Measurements from ENCODE around the gene ANO9. TPM values are rescaled to one million over a fixed set of nuclear protein-coding genes. Genes with fewer than 3 reads are reported as not detected.

The ANO9 gene
- total RNA-seq, 1 donor from 2014 or later = 1.9 TPM

DNA sequence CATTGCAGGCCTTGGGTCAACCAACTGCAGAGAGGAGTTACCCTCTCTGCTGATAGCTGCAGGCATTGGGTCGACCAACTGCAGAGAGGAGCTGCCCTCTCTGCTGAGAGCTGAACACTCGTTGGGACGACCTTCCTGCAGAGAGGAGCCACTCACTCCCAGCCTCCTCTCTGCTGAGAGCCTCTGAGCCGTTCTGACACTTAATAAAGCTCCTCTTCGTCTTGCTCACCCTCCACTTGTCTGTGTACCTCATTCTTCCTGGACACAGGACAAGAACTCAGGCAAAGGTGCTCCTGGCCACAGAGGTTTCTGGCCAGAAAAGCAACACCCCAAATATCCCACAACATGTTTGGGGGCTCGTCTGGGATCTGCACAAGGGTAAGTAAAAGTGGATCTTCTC is 55.3 kb downstream of the ANO9 start:
- FAIRE-seq = no peak

DNA sequence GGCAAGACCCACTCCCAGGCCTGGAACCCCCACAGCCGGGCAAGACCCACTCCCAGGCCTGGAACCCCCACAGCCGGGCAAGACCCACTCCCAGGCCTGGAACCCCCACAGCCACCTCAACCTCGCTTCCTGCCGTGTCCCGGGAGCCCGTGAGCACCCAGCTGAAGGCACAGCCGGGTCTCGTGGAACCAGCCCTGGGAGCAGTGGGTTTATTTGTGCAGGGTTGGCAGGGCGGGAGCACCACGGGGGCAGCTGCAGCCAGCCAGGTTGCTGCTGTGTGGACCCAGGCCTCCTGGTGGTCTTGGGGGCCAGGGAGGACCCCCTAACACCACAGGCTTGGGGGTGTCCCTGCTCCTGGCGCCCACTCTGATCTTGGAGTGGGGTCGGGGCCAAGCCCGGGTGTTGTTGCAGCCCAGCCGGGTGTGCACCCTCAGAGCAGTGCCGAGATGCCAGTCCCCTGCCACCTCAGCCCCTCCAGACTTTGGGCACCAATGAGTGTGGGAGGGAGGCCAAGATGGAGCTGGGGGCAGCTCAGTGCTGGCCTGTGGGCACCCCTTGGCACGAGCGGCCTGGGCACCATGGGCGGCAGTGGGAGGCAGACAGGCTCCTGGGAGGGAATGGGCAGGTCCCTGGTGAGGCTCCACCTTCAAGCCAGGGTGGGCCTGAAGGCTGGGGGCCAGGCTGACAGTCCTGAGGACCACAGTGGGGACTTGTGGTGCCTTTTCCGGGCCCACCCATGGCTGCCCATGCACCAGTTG is 56.0 kb downstream of the ANO9 start:
- TF ChIP-seq, protein P1, sequence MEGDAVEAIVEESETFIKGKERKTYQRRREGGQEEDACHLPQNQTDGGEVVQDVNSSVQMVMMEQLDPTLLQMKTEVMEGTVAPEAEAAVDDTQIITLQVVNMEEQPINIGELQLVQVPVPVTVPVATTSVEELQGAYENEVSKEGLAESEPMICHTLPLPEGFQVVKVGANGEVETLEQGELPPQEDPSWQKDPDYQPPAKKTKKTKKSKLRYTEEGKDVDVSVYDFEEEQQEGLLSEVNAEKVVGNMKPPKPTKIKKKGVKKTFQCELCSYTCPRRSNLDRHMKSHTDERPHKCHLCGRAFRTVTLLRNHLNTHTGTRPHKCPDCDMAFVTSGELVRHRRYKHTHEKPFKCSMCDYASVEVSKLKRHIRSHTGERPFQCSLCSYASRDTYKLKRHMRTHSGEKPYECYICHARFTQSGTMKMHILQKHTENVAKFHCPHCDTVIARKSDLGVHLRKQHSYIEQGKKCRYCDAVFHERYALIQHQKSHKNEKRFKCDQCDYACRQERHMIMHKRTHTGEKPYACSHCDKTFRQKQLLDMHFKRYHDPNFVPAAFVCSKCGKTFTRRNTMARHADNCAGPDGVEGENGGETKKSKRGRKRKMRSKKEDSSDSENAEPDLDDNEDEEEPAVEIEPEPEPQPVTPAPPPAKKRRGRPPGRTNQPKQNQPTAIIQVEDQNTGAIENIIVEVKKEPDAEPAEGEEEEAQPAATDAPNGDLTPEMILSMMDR (IDR thresholded peaks at IDR 0.05; ENCODE audit: insufficient read depth, low read depth, low read length) = no peak
- no peak for TF ChIP-seq EZH2 (IDR thresholded peaks at IDR 0.05; ENCODE audit: insufficient read depth, low read length)
- Histone ChIP-seq H4K20me1 (ENCODE audit: insufficient read depth, low read length) (no peaks in the 10 kb centered on the region), H3K79me2 (ENCODE audit: insufficient read depth, low read length) (no peaks in the 10 kb centered on the region), H3K36me3 (ENCODE audit: insufficient read depth, low read length) (no peaks in the 10 kb centered on the region), H3K27me3 (ENCODE audit: insufficient read depth, low read length) (no peaks in the 10 kb centered on the region), H3K4me2 (ENCODE audit: low read length) (no peak overlapping the region), H3K27ac (ENCODE audit: low read depth, low read length) (no peak overlapping the region), H3K9ac (ENCODE audit: low read length) (no peak overlapping the region), H3K4me1 (ENCODE audit: insufficient read depth, low read length) (no peaks in the 10 kb centered on the region), H3K9me3 (ENCODE audit: insufficient read depth, low read depth, low read length) (peaks cover 13% of the 10 kb centered on the region), H2AFZ (ENCODE audit: low read depth, low read length) (no peak overlapping the region), H3K4me3 (ENCODE audit: insufficient read depth, low read depth, low read length) (no peak overlapping the region)
- DNase-seq (ENCODE audit: low read depth) (no peak), FAIRE-seq (no peak)
- Mint-ChIP-seq H3K4me3 (ENCODE audit: unreplicated experiment) (no peak overlapping the region), H3K27ac (ENCODE audit: unreplicated experiment) (no peak overlapping the region), H3K9me3 (ENCODE audit: unreplicated experiment) (peaks cover 18% of the 10 kb centered on the region), H3K27me3 (ENCODE audit: low read depth, unreplicated experiment) (peaks cover 20% of the 10 kb centered on the region), H3K4me1 (ENCODE audit: low read depth, unreplicated experiment) (no peaks in the 10 kb centered on the region), H3K36me3 (ENCODE audit: low read depth, unreplicated experiment) (peaks cover 19% of the 10 kb centered on the region)

More for the DNA sequence above, 55.3 kb downstream of the ANO9 start:
- H3K4me2 ChIP-seq (ENCODE audit: low read length) = no peak overlapping the region
- TF ChIP-seq, protein P1 (IDR thresholded peaks at IDR 0.05; ENCODE audit: insufficient read depth, low read depth, low read length) = no peak
- TF ChIP-seq EZH2 (IDR thresholded peaks at IDR 0.05; ENCODE audit: insufficient read depth, low read length) = no peak
- no peaks in the 10 kb centered on the region for H3K36me3 ChIP-seq (ENCODE audit: insufficient read depth, low read length)
- H3K4me1 ChIP-seq (ENCODE audit: insufficient read depth, low read length) = no peaks in the 10 kb centered on the region
- H3K36me3 Mint-ChIP-seq (ENCODE audit: low read depth, unreplicated experiment) = peaks cover 19% of the 10 kb centered on the region
- H3K9me3 Mint-ChIP-seq (ENCODE audit: unreplicated experiment) = peaks cover 18% of the 10 kb centered on the region
- H3K4me1 Mint-ChIP-seq (ENCODE audit: low read depth, unreplicated experiment) = no peaks in the 10 kb centered on the region
- peaks cover 13% of the 10 kb centered on the region for H3K9me3 ChIP-seq (ENCODE audit: insufficient read depth, low read depth, low read length)
- no peak overlapping the region for H3K27ac Mint-ChIP-seq (ENCODE audit: unreplicated experiment)
- H3K79me2 ChIP-seq (ENCODE audit: insufficient read depth, low read length) = no peaks in the 10 kb centered on the region
- no peak overlapping the region for H2AFZ ChIP-seq (ENCODE audit: low read depth, low read length)
- no peak for DNase-seq (ENCODE audit: low read depth)
- H4K20me1 ChIP-seq (ENCODE audit: insufficient read depth, low read length) = no peaks in the 10 kb centered on the region
- H3K27ac ChIP-seq (ENCODE audit: low read depth, low read length) = no peak overlapping the region
- H3K4me3 ChIP-seq (ENCODE audit: insufficient read depth, low read depth, low read length) = no peak overlapping the region
- no peaks in the 10 kb centered on the region for H3K27me3 ChIP-seq (ENCODE audit: insufficient read depth, low read length)
- no peak overlapping the region for H3K4me3 Mint-ChIP-seq (ENCODE audit: unreplicated experiment)
- no peak overlapping the region for H3K9ac ChIP-seq (ENCODE audit: low read length)
- peaks cover 20% of the 10 kb centered on the region for H3K27me3 Mint-ChIP-seq (ENCODE audit: low read depth, unreplicated experiment)

DNA sequence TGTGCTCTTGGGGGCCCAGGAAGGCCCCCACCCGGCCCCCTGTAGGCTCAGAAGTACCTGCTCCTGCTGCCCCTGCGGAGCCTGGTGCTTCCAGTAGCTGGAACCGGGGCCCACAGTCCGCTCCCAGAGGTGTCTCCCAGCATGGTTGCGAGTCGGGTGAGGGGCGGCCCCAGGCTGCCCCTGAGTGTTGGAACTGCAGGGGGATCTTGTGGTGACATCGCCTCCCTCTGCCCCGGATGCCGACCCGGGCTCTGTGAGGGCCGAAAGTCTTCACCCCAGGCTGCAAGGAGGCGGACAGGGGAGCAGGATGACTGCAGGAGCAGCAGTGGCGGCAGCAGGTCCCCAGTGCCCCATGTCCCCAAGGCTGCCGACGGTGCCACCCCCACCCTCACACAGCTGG is 57.3 kb downstream of the ANO9 start:
- Mint-ChIP-seq H3K9me3 (ENCODE audit: unreplicated experiment) (peaks cover 18% of the 10 kb centered on the region), H3K36me3 (ENCODE audit: low read depth, unreplicated experiment) (peaks cover 19% of the 10 kb centered on the region), H3K4me3 (ENCODE audit: unreplicated experiment) (no peak overlapping the region), H3K4me1 (ENCODE audit: low read depth, unreplicated experiment) (no peaks in the 10 kb centered on the region), H3K27me3 (ENCODE audit: low read depth, unreplicated experiment) (peaks cover 20% of the 10 kb centered on the region), H3K27ac (ENCODE audit: unreplicated experiment) (no peak overlapping the region)
- Histone ChIP-seq H3K9me3 (ENCODE audit: insufficient read depth, low read depth, low read length) (peaks cover 13% of the 10 kb centered on the region), H3K4me2 (ENCODE audit: low read length) (no peak overlapping the region), H3K27me3 (ENCODE audit: insufficient read depth, low read length) (no peaks in the 10 kb centered on the region), H4K20me1 (ENCODE audit: insufficient read depth, low read length) (no peaks in the 10 kb centered on the region), H3K4me1 (ENCODE audit: insufficient read depth, low read length) (no peaks in the 10 kb centered on the region), H2AFZ (ENCODE audit: low read depth, low read length) (no peak overlapping the region), H3K4me3 (ENCODE audit: insufficient read depth, low read depth, low read length) (no peak overlapping the region), H3K9ac (ENCODE audit: low read length) (no peak overlapping the region), H3K79me2 (ENCODE audit: insufficient read depth, low read length) (no peaks in the 10 kb centered on the region), H3K36me3 (ENCODE audit: insufficient read depth, low read length) (no peaks in the 10 kb centered on the region), H3K27ac (ENCODE audit: low read depth, low read length) (no peak overlapping the region)
- DNase-seq (ENCODE audit: low read depth) (no peak), FAIRE-seq (no peak)
- TF ChIP-seq, protein P1 (IDR thresholded peaks at IDR 0.05; ENCODE audit: insufficient read depth, low read depth, low read length) = no peak
- TF ChIP-seq EZH2 (IDR thresholded peaks at IDR 0.05; ENCODE audit: insufficient read depth, low read length) = no peak
